Heart left ventricle (tissue), 13 donors: Measurements from ENCODE around the gene HSF2BP.

Experiments
- POLR2A ChIP-seq, 2 donors: fragments of 450-650 bp; IDR thresholded peaks; one replicate each; pipeline ENCODE4 v1.6.1; 2017; ENCODE audit warnings: antibody characterized with exemption in 2 of 2, mild to moderate bottlenecking in 2 of 2, moderate library complexity in 2 of 2
- TF ChIP-seq, protein P1 (sequence below), 12 donors: fragments of 200-600 bp; sonication (generic) in 4 of 12; IDR thresholded peaks; one replicate each; pipeline versions ENCODE4 v1.5.0 to v1.8.0; 2018 to 2022; ENCODE audit warnings: antibody characterized with exemption in 12 of 12, mild to moderate bottlenecking in 5 of 12
- donor health status: ischemic (EF 13 %, LVEDD 7.1; RV severe dilation, severe dysfunction).
- donor health status: DM: no; HTN: yes; CAD: no.
- donor health status: DM: no; HTN: no; CAD: no.
- donor health status: ischemic (EF 25% LVEDD 6.9; RV normal size, moderate dysfunction).
- donor health status: ischemic (EF 25% LVEDD 5.7; RV mildly dilated, moderate dysfunction).
- donor health status: ischemic (EF 35%, LVEDD 5.7; RV mildly dilated, moderate dysfunction).
- donor health status: nonischemic (EF 11% LVEDD 7.7; RV severe dilation, severe dysfunction).
- donor health status: DM: yes; HTN: yes; CAD: no.
- donor health status: PGD.
- donor health status: ischemic (EF 29% LVEDD 5.4; RV normal size, mild dysfunction).
- donor health status: nonischemic (EF 23%, LVEDD 6.1; RV moderate dilation, normal function).

DNA sequence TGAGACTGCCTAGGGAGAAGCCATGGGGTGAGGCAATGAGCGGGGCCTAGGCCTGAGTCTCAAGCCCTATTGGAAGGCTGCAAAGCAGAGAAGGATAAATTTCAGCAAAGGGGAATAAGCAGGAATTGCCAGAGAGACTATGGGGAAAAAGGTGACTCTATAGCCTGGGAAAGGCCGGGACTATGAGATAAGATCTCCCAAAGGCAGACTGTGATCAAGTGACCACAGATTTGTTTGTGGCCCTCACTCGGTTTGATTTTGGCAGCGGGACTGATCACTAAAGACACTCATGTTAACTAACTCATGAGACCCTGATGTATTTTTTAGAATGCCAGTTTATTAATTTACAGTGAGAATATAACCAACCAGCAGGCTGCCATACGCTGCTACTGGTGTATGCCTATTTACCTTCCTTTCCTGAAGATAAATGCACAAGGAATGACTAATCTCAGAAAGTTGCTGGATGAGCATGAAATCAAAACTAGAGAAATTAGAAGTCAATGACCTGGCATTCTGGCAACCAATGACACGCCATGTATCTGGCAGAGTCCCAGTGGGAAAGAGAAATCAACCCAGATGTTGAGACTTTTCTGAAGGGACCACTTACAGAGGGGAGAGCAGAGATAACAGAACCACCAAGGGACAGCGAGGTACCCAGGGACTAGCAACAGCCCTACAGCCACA, 4.3 kb downstream of the HSF2BP start:
- TF ChIP-seq, protein P1, sequence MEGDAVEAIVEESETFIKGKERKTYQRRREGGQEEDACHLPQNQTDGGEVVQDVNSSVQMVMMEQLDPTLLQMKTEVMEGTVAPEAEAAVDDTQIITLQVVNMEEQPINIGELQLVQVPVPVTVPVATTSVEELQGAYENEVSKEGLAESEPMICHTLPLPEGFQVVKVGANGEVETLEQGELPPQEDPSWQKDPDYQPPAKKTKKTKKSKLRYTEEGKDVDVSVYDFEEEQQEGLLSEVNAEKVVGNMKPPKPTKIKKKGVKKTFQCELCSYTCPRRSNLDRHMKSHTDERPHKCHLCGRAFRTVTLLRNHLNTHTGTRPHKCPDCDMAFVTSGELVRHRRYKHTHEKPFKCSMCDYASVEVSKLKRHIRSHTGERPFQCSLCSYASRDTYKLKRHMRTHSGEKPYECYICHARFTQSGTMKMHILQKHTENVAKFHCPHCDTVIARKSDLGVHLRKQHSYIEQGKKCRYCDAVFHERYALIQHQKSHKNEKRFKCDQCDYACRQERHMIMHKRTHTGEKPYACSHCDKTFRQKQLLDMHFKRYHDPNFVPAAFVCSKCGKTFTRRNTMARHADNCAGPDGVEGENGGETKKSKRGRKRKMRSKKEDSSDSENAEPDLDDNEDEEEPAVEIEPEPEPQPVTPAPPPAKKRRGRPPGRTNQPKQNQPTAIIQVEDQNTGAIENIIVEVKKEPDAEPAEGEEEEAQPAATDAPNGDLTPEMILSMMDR (IDR thresholded peaks at IDR 0.05), result no peak
- no peak for TF ChIP-seq POLR2A (IDR thresholded peaks at IDR 0.05)
